HepG2 (cell line): ENCODE data around the gene DPAGT1. TPM values are rescaled to one million over a fixed set of nuclear protein-coding genes. Genes with fewer than 3 reads are reported as not detected.

Source experiments
- ARNT2 ChIP-seq: sonication (generic); formaldehyde crosslinking; IDR thresholded peaks from 2 replicates; pipeline ENCODE4 v1.8.0; 2022; ENCODE audit warnings: mild to moderate bottlenecking, low read depth, missing genetic modification reagents, moderate library complexity
- BRCA1 ChIP-seq: sonication (generic); formaldehyde crosslinking; IDR thresholded peaks from 2 replicates; pipeline ENCODE4 v1.4.0; 2020; ENCODE audit warnings: missing genetic modification reagents
- CEBPZ ChIP-seq: IDR thresholded peaks from 2 replicates; pipeline ENCODE4 v1.6.1; 2012; ENCODE audit warnings: low read length, improper control_type of control experiment
- CENPX ChIP-seq: sonication (generic); formaldehyde crosslinking; IDR thresholded peaks from 2 replicates; pipeline ENCODE4 v1.9.0; 2021; ENCODE audit warnings: mild to moderate bottlenecking, missing genetic modification reagents, moderate library complexity
- GATAD2A ChIP-seq: IDR thresholded peaks from 2 replicates; pipeline ENCODE4 v1.6.1; 2016
- HINFP ChIP-seq: sonication (generic); formaldehyde crosslinking; IDR thresholded peaks from 2 replicates; pipeline ENCODE4 v1.4.0; 2020; ENCODE audit warnings: low read depth, mild to moderate bottlenecking, missing genetic modification reagents
- HMGXB3 ChIP-seq: sonication (generic); formaldehyde crosslinking; IDR thresholded peaks from 2 replicates; pipeline ENCODE4 v1.4.0; 2020; ENCODE audit warnings: missing genetic modification reagents, borderline replicate concordance
- HNRNPK ChIP-seq: fragments of 200-400 bp; formaldehyde crosslinking; IDR thresholded peaks from 2 replicates; pipeline ENCODE4 v1.6.1; 2018; ENCODE audit warnings: low read length, low read depth, moderate library complexity, mild to moderate bottlenecking; ENCODE audit not compliant: poor library complexity, severe bottlenecking
- MTF1 ChIP-seq: sonication (generic); formaldehyde crosslinking; IDR thresholded peaks from 2 replicates; pipeline ENCODE4 v1.5.0; 2020; ENCODE audit warnings: missing genetic modification reagents
- PAXIP1 ChIP-seq: sonication (generic); formaldehyde crosslinking; conservative IDR thresholded peaks from 2 replicates; pipeline ENCODE4 v1.4.0; 2020; ENCODE audit warnings: mild to moderate bottlenecking, missing genetic modification reagents, moderate library complexity
- SIN3B ChIP-seq: fragments of 150-350 bp; IDR thresholded peaks from 2 replicates; pipeline ENCODE4 v1.6.1; 2014; ENCODE audit warnings: low read length
- SP2 ChIP-seq: sonication (generic); formaldehyde crosslinking; IDR thresholded peaks from 2 replicates; pipeline ENCODE4 v1.5.1; 2020; ENCODE audit warnings: mild to moderate bottlenecking, missing genetic modification reagents
- TCF7 ChIP-seq: sonication (generic); IDR thresholded peaks from 2 replicates; pipeline ENCODE4 v1.6.1; 2016; ENCODE audit warnings: antibody characterized with exemption, low read depth
- TEAD2 ChIP-seq: sonication (generic); formaldehyde crosslinking; IDR thresholded peaks from 2 replicates; pipeline ENCODE4 v1.9.0; 2021; ENCODE audit warnings: missing genetic modification reagents
- ZNF180 ChIP-seq: sonication (generic); formaldehyde crosslinking; IDR thresholded peaks from 2 replicates; pipeline ENCODE4 v1.4.0; 2020; ENCODE audit warnings: low read depth, missing genetic modification reagents, borderline replicate concordance
- ZNF256 ChIP-seq: sonication (generic); formaldehyde crosslinking; conservative IDR thresholded peaks from 2 replicates; pipeline ENCODE4 v1.4.0; 2020; ENCODE audit warnings: missing genetic modification reagents
- polyA plus RNA-seq, 8 experiments: library from polyadenylated mRNA; depleted of rRNA in 3 of 8; stranded (reverse) in 7 of 8; unstranded in 1 of 8; fragments of >200 nt; fragmentation: Illumina TruSeq in 4 of 8; extraction: Trizol in 4 of 8; gene quantifications; 2 replicates each; pipeline versions ENCODE4 v1.2.1 to v1.2.3, GENCODE V29; 2011 to 2016; ENCODE audit warnings: low read depth in 4 of 8, missing spikeins in 1 of 8, mixed read lengths in 1 of 8; ENCODE audit not compliant: insufficient read depth in 1 of 8
- total RNA-seq, 5 experiments: library from RNA; depleted of rRNA; stranded (reverse); fragments of >200 nt; fragmentation: Illumina TruSeq; extraction: Trizol; gene quantifications; 2 replicates each; pipeline ENCODE4 v1.2.3, GENCODE V29; 2016; ENCODE audit warnings: low read depth in 1 of 5

Gene DPAGT1
- total and polyA plus RNA-seq, 2 of the 13 experiments (the other 11 are each of a cell fraction or from before 2014, with no cell fraction given), result 37.6 to 70.7 TPM

GRCh38 chr11:119084663-119085436 is 16.8 kb downstream of the DPAGT1 start, which contains the start of gene HMBS (continued):
- TF ChIP-seq PAXIP1 (CRISPR knock-in tag), result peak; percentile 63
- peak; percentile 65; the same call in 1 of the 2 replicates for TF ChIP-seq HINFP
- TF ChIP-seq MTF1 (CRISPR knock-in tag), result no peak
- peak; percentile 32; the same call in 1 of the 2 replicates for TF ChIP-seq SIN3B
- TF ChIP-seq ZNF256, result no peak
- no peak for TF ChIP-seq CEBPZ
- TF ChIP-seq TEAD2 (CRISPR knock-in tag), result no peak
- peak; percentile 44 for TF ChIP-seq GATAD2A (CRISPR knock-in tag)
- peak; percentile 57; the same call in 1 of the 2 replicates for TF ChIP-seq ARNT2 (CRISPR knock-in tag)
- TF ChIP-seq HNRNPK, result no peak
- peak; percentile 85 for TF ChIP-seq SP2
- TF ChIP-seq CENPX, result no peak
- TF ChIP-seq ZNF180 (CRISPR knock-in tag), result no peak
- no peak for TF ChIP-seq TCF7
- 0 out of 2 replicates have a peak, but pooled peaks have one; percentile 40 for TF ChIP-seq BRCA1
- peak; percentile 83 for TF ChIP-seq HMGXB3 (CRISPR knock-in tag)
